Thyroid gland (tissue), 4 donors: ENCODE data around the gene TP63. TPM values are rescaled to one million over a fixed set of nuclear protein-coding genes. Genes with fewer than 3 reads are reported as not detected.

Source experiments
- DNase-seq, 2 donors: peaks; one replicate each; pipeline ENCODE4 v3.0.0-alpha.2; 2019
- H3K27ac ChIP-seq, 3 donors: fragments of 200-600 bp; sonication (generic); 1 replicate in 2 of 3; 2 replicates in 1 of 3; pipeline ENCODE4 v1.5.1; 2016 to 2019; ENCODE audit warnings: mild to moderate bottlenecking in 1 of 3, moderate library complexity in 1 of 3
- H3K27me3 ChIP-seq: fragments of 200-600 bp; sonication (generic); one replicate; pipeline ENCODE4 v1.5.1; 2019
- H3K36me3 ChIP-seq, 2 donors: fragments of 200-600 bp; sonication (generic); one replicate each; pipeline ENCODE4 v1.5.1; 2016 to 2019
- H3K4me1 ChIP-seq, 2 donors: fragments of 200-600 bp; sonication (generic); one replicate each; pipeline ENCODE4 v1.5.1; 2017 to 2019
- H3K4me3 ChIP-seq, 3 donors: fragments of 200-600 bp; sonication (generic); replicated peaks in 1 of 3; 1 replicate in 2 of 3; 2 replicates in 1 of 3; pipeline ENCODE4 v1.5.1; 2016; ENCODE audit warnings: mild to moderate bottlenecking in 1 of 3
- H3K9me3 ChIP-seq: fragments of 200-600 bp; sonication (generic); one replicate; pipeline ENCODE4 v1.5.1; 2017
- POLR2A ChIP-seq, 2 donors: fragments of 450-650 bp; IDR thresholded peaks; one replicate each; pipeline ENCODE4 v1.6.1; 2017; ENCODE audit warnings: antibody characterized with exemption in 2 of 2, mild to moderate bottlenecking in 2 of 2, moderate library complexity in 1 of 2
- WGBS, 2 donors: methylation state at CpG; one replicate each; pipeline ENCODE4 v1.1.5; 2017; 5-methylcytosine and 5-hydroxymethylcytosine counted together
- intact Hi-C: fragments of 100-400 bp; cut with DNase I; formaldehyde crosslinking; loops from one replicate; pipeline ENCODE4 v1.15.1; 2023
- total RNA-seq, 4 donors: library from RNA; depleted of rRNA; stranded (reverse); fragments of >200 nt; gene quantifications; one replicate each; pipeline ENCODE4 v1.2.3, GENCODE V29; 2016
- TF ChIP-seq, protein P1 (sequence below), 6 experiments: fragments of 200-600 bp in 3 of 6; fragments of 450-650 bp in 3 of 6; sonication (generic) in 3 of 6; IDR thresholded peaks; one replicate each; pipeline ENCODE4 v1.5.1; 2016 to 2019; ENCODE audit warnings: antibody characterized with exemption in 6 of 6, mild to moderate bottlenecking in 2 of 6, inconsistent platforms in 1 of 6, moderate library complexity in 1 of 6

The TP63 gene
- total RNA-seq, 4 donors from 2014 or later, result 1.2 to 1.3 TPM; not detected in 2

DNA sequence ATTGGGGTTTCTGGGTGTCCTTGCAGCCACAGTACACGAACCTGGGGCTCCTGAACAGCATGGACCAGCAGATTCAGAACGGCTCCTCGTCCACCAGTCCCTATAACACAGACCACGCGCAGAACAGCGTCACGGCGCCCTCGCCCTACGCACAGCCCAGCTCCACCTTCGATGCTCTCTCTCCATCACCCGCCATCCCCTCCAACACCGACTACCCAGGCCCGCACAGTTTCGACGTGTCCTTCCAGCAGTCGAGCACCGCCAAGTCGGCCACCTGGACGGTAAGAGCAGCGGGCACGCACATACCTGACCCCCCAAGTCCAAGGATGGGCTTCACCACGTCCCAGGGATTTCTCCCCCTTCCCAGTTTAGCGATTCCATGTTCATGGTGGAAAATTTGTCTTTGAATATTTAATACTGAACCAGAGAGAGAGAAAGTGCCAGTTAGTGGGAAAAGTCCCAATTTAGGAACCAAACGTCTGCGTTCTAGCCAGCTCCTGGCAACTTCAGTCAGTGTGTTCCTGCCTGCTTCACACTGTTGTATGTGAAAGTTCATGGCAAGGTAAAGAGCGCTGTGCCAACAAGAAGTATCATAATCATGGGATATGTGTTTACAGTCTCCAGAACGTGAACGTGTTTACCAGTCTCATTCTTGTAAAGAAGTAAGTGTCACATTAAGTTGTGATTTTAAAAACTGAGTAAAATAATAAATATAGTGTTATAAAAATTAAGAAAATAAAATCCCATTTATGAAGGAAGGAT, 177.2 kb downstream of the TP63 start:
- intact Hi-C loops, result no loop called here
- no peak overlapping the region for H3K27ac ChIP-seq
- H3K4me1 ChIP-seq, result no peaks in the 10 kb centered on the region
- no peak for TF ChIP-seq POLR2A (IDR thresholded peaks at IDR 0.05)
- TF ChIP-seq, protein P1, sequence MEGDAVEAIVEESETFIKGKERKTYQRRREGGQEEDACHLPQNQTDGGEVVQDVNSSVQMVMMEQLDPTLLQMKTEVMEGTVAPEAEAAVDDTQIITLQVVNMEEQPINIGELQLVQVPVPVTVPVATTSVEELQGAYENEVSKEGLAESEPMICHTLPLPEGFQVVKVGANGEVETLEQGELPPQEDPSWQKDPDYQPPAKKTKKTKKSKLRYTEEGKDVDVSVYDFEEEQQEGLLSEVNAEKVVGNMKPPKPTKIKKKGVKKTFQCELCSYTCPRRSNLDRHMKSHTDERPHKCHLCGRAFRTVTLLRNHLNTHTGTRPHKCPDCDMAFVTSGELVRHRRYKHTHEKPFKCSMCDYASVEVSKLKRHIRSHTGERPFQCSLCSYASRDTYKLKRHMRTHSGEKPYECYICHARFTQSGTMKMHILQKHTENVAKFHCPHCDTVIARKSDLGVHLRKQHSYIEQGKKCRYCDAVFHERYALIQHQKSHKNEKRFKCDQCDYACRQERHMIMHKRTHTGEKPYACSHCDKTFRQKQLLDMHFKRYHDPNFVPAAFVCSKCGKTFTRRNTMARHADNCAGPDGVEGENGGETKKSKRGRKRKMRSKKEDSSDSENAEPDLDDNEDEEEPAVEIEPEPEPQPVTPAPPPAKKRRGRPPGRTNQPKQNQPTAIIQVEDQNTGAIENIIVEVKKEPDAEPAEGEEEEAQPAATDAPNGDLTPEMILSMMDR (IDR thresholded peaks at IDR 0.05), result no peak
- 95% methylated on average over 29 of the region's 29 CpGs for WGBS, 2 donors
- no peaks in the 10 kb centered on the region for H3K9me3 ChIP-seq
- DNase-seq, result no peak
- no peaks in the 10 kb centered on the region for H3K36me3 ChIP-seq
- H3K27me3 ChIP-seq, result no peaks in the 10 kb centered on the region
- H3K4me3 ChIP-seq, result no peak overlapping the region

DNA sequence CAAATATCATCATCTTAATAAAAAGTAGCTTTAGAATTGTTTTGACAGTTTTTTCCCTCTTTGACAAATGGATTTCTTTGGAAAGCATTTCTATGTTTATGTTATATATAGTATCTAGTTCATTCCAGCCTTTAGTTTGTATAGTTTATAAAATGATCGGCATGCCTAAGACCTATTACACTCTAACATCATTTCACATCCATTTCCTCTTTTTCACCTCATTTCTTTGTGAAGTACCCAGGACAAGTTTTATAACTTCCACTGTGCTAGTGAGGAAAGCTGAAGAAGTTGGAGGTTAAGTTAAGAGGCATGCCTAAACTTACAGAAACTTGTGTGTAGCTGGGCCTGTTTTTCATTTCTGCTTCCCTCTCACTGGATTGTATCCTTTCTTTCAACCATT, 178.4 kb downstream of the TP63 start:
- Histone ChIP-seq H3K4me1 (no peaks in the 10 kb centered on the region), H3K9me3 (no peaks in the 10 kb centered on the region), H3K27ac (no peak overlapping the region), H3K36me3 (no peaks in the 10 kb centered on the region), H3K4me3 (no peak overlapping the region), H3K27me3 (no peaks in the 10 kb centered on the region)
- DNase-seq, result no peak
- WGBS, 2 donors, result 29 to 31% methylated on average over 1 of the region's 1 CpG
- TF ChIP-seq POLR2A (IDR thresholded peaks at IDR 0.05), result no peak
- TF ChIP-seq, protein P1 (IDR thresholded peaks at IDR 0.05), result no peak
- intact Hi-C loops, result no loop called here

DNA sequence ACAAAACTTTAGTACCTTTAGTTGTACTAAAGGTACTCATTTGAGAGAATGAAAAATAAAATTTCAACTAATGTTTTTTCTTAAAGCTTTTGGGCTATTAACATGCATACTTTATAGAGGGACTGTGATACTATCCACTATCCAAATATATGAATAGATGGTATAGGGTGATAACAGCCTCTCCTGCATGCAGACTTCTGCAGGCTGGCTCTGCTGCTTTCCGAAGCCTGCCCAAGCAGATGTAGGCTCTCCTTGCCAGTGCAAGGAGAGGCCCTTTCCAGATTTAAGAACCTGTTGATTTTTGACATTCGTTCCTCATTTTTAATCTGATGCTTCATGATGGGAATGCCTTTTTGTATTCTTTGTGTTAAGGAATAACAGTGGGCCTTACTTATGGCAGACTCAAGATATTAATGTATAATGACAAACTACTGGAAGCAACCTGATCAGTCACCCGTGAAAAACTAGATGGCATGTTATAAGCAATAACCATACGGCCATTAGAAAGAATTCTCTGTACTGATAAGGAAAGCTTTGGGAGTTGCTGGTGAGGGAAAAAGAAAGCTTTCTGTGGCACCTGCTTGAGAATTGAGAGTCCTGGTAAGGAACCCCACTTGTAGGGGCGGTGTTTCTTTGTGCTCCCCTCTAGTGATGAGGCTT, 181.7 kb downstream of the TP63 start:
- intact Hi-C loops, result no loop called here
- no peak for DNase-seq
- H3K4me3 ChIP-seq, result no peak overlapping the region
- WGBS, 2 donors, result 81 to 87% methylated on average over 5 of the region's 5 CpGs
- no peak overlapping the region for H3K27ac ChIP-seq
- H3K4me1 ChIP-seq, result no peaks in the 10 kb centered on the region
- no peak for TF ChIP-seq POLR2A (IDR thresholded peaks at IDR 0.05)
- TF ChIP-seq, protein P1 (IDR thresholded peaks at IDR 0.05), result no peak
- no peaks in the 10 kb centered on the region for H3K27me3 ChIP-seq
- no peaks in the 10 kb centered on the region for H3K36me3 ChIP-seq
- no peaks in the 10 kb centered on the region for H3K9me3 ChIP-seq

DNA sequence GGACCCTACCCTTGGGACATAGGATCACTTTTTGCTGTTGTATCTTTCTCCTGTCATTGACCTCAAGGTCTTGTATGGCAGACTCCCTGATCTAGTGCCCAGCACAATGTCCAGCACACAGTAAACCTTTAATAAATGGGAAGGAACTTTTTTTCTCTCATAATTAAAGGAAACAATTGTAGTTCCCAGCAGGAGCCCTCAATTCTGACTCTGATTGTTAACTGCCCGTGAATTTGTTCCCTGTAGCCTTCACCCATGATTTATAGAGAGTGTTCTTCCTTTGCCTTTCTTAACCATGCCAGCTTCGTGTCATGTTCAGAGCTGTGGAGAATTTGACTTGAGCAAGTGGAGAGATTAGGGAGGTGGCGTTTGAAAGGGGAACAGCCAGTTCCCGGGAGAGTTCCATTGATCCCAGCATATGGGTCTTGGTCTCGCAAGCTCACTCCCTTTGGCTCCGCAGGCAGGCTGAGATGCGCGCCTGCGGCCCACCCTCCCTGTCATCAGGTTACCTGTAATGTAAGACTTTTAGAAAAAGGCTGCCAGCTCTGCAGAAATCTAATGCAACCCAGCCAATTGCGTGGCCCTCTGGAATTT, 182.6 kb downstream of the TP63 start:
- intact Hi-C loops, result no loop called here
- WGBS, 2 donors, result 81 to 89% methylated on average over 10 of the region's 10 CpGs
- TF ChIP-seq, protein P1 (IDR thresholded peaks at IDR 0.05), result no peak
- TF ChIP-seq POLR2A (IDR thresholded peaks at IDR 0.05), result no peak
- H3K27me3 ChIP-seq, result no peaks in the 10 kb centered on the region
- no peaks in the 10 kb centered on the region for H3K4me1 ChIP-seq
- no peaks in the 10 kb centered on the region for H3K36me3 ChIP-seq
- H3K4me3 ChIP-seq, result no peak overlapping the region
- no peaks in the 10 kb centered on the region for H3K9me3 ChIP-seq
- no peak overlapping the region for H3K27ac ChIP-seq
- DNase-seq, result no peak

DNA sequence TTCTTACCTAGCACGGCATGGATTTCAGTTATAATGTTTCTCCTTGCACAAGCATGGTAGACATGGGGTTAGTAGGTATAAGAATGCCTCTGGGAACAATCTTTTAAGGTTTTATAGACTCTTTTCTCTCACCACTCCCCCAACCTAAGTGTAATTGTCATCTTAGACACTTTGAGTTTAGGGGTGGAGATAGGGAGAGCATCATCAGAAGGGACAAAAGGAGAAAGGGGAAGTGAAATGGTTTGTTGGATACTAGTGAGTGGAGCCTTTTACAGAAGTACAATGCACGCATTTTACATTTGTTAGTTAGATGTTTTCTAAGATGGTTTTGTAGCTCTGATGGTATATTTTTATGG, 189.2 kb downstream of the TP63 start:
- 95 to 100% methylated on average over 2 of the region's 2 CpGs for WGBS, 2 donors
- Histone ChIP-seq H3K9me3 (no peaks in the 10 kb centered on the region), H3K27me3 (no peaks in the 10 kb centered on the region), H3K4me1 (no peaks in the 10 kb centered on the region), H3K36me3 (no peaks in the 10 kb centered on the region), H3K27ac (no peak overlapping the region), H3K4me3 (no peak overlapping the region)
- TF ChIP-seq, protein P1 (IDR thresholded peaks at IDR 0.05), result no peak
- TF ChIP-seq POLR2A (IDR thresholded peaks at IDR 0.05), result no peak
- intact Hi-C loops, result no loop called here
- DNase-seq, result no peak
